ENCODE data around the gene ZNF280C. TPM values are rescaled to one million over a fixed set of nuclear protein-coding genes. Genes with fewer than 3 reads are reported as not detected.
A peak's percentile ranks its signal among the peaks of the same experiment; 100 is the strongest.

ZNF280C gene
- total RNA-seq, 1 experiment from 2014 or later: 29.6 TPM

GRCh38 chrX:130163398-130163797 lies 105.3 kb downstream of the ZNF280C start:
- H3K9me3 ChIP-seq (ENCODE audit: low read length): no peaks in the 10 kb centered on the region
- no peaks in the 10 kb centered on the region for H3K36me3 ChIP-seq (ENCODE audit: insufficient read depth, low read length)
- peaks cover 23% of the 10 kb centered on the region for H3K4me1 ChIP-seq (ENCODE audit: low read length)
- H3K9ac ChIP-seq (ENCODE audit: low read length): 0 out of 2 replicates have a peak overlapping the region, but pooled peaks have one; percentile 4
- H2AFZ ChIP-seq (ENCODE audit: low read length): no peak overlapping the region
- DNase-seq: no peak
- H3K4me2 ChIP-seq (ENCODE audit: low read depth, low read length, poor library complexity, severe bottlenecking): no peak overlapping the region
- no peaks in the 10 kb centered on the region for H3K9me2 ChIP-seq (replicated peaks; ENCODE audit: insufficient read depth, low read length)
- no peaks in the 10 kb centered on the region for H3K27me3 ChIP-seq (ENCODE audit: low read length)
- H4K20me1 ChIP-seq (ENCODE audit: insufficient read depth, low read depth, low read length): no peaks in the 10 kb centered on the region
- H3K79me2 ChIP-seq (ENCODE audit: low read length): peaks cover 69% of the 10 kb centered on the region
- no peak overlapping the region for H3K27ac ChIP-seq (ENCODE audit: low read length)
- H3K4me3 ChIP-seq (ENCODE audit: low read length): no peak overlapping the region; the same call in 1 of the 2 replicates

DNA sequence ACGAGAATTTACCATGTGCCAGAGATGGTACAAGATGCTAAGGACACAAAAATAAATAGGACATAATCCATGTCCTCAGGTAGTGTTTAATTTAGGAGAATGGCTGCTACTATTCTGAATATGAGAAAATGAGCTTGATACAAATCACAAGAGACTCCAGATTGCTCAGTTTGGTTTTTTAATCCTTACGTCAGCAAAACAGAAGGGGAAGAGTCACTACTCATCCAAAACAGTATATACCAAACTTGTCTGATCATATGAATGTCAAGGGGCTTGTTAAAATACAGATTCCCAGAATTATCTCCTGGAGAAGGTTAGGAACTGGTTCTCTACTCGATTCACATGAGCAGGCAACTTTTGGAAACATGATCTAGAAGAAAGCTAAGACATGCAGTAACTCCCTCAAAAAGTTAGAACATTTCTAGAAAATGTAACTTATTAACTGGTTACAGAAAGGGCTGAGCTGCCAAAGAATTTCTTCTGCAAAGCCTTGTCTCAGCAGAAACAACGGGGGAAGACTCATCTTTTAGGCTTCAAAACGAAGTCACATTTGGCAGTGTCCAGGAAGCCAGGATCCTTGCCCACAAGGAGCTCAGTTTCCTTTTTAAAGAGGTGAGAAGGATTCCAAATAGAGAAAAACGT lies 106.5 kb downstream of the ZNF280C start:
- Histone ChIP-seq H3K4me3 (ENCODE audit: low read length) (no peak overlapping the region), H3K9ac (ENCODE audit: low read length) (no peak overlapping the region), H3K9me3 (ENCODE audit: low read length) (no peaks in the 10 kb centered on the region), H3K4me1 (ENCODE audit: low read length) (peaks cover 19% of the 10 kb centered on the region), H3K79me2 (ENCODE audit: low read length) (peaks cover 72% of the 10 kb centered on the region), H3K9me2 (replicated peaks; ENCODE audit: insufficient read depth, low read length) (no peaks in the 10 kb centered on the region), H3K4me2 (ENCODE audit: low read depth, low read length, poor library complexity, severe bottlenecking) (no peak overlapping the region), H4K20me1 (ENCODE audit: insufficient read depth, low read depth, low read length) (no peaks in the 10 kb centered on the region), H2AFZ (ENCODE audit: low read length) (no peak overlapping the region), H3K36me3 (ENCODE audit: insufficient read depth, low read length) (no peaks in the 10 kb centered on the region), H3K27ac (ENCODE audit: low read length) (no peak overlapping the region), H3K27me3 (ENCODE audit: low read length) (no peaks in the 10 kb centered on the region)
- no peak for DNase-seq

DNA sequence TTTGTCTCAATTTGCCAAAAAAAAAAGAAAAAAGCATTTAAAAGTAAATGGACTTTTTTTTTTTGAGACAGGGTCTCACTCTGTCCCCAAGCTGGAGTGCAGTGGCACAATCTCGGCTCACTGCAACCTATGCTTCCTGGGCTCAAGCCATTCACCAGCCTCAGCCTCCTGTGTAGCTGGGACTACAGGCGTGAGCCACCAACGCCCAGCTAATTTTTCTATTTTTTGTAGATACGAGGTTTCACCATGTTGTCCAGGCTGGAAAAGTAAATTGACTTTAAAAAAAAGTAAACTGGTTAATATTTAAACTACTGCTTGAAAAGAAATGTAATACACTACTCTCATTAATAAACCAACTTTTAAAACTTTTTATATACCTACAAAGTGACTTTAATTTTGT lies 108.9 kb downstream of the ZNF280C start:
- H3K27ac ChIP-seq (ENCODE audit: low read length): no peak overlapping the region
- H3K4me3 ChIP-seq (ENCODE audit: low read length): no peak overlapping the region
- H3K4me1 ChIP-seq (ENCODE audit: low read length): peaks cover 16% of the 10 kb centered on the region
- peaks cover 3% of the 10 kb centered on the region; the same call in 1 of the 2 replicates for H3K36me3 ChIP-seq (ENCODE audit: insufficient read depth, low read length)
- no peak overlapping the region for H2AFZ ChIP-seq (ENCODE audit: low read length)
- no peaks in the 10 kb centered on the region for H3K9me3 ChIP-seq (ENCODE audit: low read length)
- H3K4me2 ChIP-seq (ENCODE audit: low read depth, low read length, poor library complexity, severe bottlenecking): no peak overlapping the region
- H3K9ac ChIP-seq (ENCODE audit: low read length): no peak overlapping the region
- no peaks in the 10 kb centered on the region for H4K20me1 ChIP-seq (ENCODE audit: insufficient read depth, low read depth, low read length)
- H3K27me3 ChIP-seq (ENCODE audit: low read length): no peaks in the 10 kb centered on the region
- H3K79me2 ChIP-seq (ENCODE audit: low read length): peaks cover 75% of the 10 kb centered on the region
- H3K9me2 ChIP-seq (replicated peaks; ENCODE audit: insufficient read depth, low read length): no peaks in the 10 kb centered on the region
- DNase-seq: no peak

GRCh38 chrX:130158311-130158710 lies 110.4 kb downstream of the ZNF280C start:
- Histone ChIP-seq H3K36me3 (ENCODE audit: insufficient read depth, low read length) (peaks cover 10% of the 10 kb centered on the region), H3K4me2 (ENCODE audit: low read depth, low read length, poor library complexity, severe bottlenecking) (no peak overlapping the region), H3K9ac (ENCODE audit: low read length) (no peak overlapping the region), H3K4me1 (ENCODE audit: low read length) (peaks cover 5% of the 10 kb centered on the region), H2AFZ (ENCODE audit: low read length) (no peak overlapping the region), H3K27me3 (ENCODE audit: low read length) (no peaks in the 10 kb centered on the region), H4K20me1 (ENCODE audit: insufficient read depth, low read depth, low read length) (no peaks in the 10 kb centered on the region), H3K9me3 (ENCODE audit: low read length) (no peaks in the 10 kb centered on the region), H3K9me2 (replicated peaks; ENCODE audit: insufficient read depth, low read length) (no peaks in the 10 kb centered on the region), H3K27ac (ENCODE audit: low read length) (no peak overlapping the region), H3K4me3 (ENCODE audit: low read length) (no peak overlapping the region), H3K79me2 (ENCODE audit: low read length) (peaks cover 67% of the 10 kb centered on the region)
- DNase-seq: no peak

GRCh38 chrX:130155564-130155963 lies 113.1 kb downstream of the ZNF280C start:
- H3K4me2 ChIP-seq (ENCODE audit: low read depth, low read length, poor library complexity, severe bottlenecking): no peak overlapping the region
- H3K9me2 ChIP-seq (replicated peaks; ENCODE audit: insufficient read depth, low read length): no peaks in the 10 kb centered on the region
- H3K4me1 ChIP-seq (ENCODE audit: low read length): peaks cover 3% of the 10 kb centered on the region
- H3K27ac ChIP-seq (ENCODE audit: low read length): no peak overlapping the region
- H3K4me3 ChIP-seq (ENCODE audit: low read length): no peak overlapping the region
- H2AFZ ChIP-seq (ENCODE audit: low read length): no peak overlapping the region
- peaks cover 43% of the 10 kb centered on the region for H3K79me2 ChIP-seq (ENCODE audit: low read length)
- no peak overlapping the region for H3K9ac ChIP-seq (ENCODE audit: low read length)
- H3K9me3 ChIP-seq (ENCODE audit: low read length): no peaks in the 10 kb centered on the region
- H3K27me3 ChIP-seq (ENCODE audit: low read length): no peaks in the 10 kb centered on the region
- no peak for DNase-seq
- H4K20me1 ChIP-seq (ENCODE audit: insufficient read depth, low read depth, low read length): no peaks in the 10 kb centered on the region
- H3K36me3 ChIP-seq (ENCODE audit: insufficient read depth, low read length): peaks cover 10% of the 10 kb centered on the region

Small RNA genes lying within 50 kb of the gene (small RNA-seq; reads per million reads assigned to genes)
- gene RNU6-1130P: not detected

Other genes with a start within 250 kb of the ZNF280C start
- gene ELF4, start 158.4 kb downstream of the ZNF280C start, total RNA-seq (2014; rRNA removed; shearing (Covaris generic); ENCODE audit: low replicate concordance): 29.1 and 31.7 TPM in 2 replicates
- gene AIFM1, start 103.1 kb downstream of the ZNF280C start, total RNA-seq (2014; rRNA removed; shearing (Covaris generic); ENCODE audit: low replicate concordance): 25.8 and 37.4 TPM in 2 replicates
- 10.3 and 25.8 TPM in 2 replicates for gene RAB33A, start 96.9 kb downstream of the ZNF280C start, total RNA-seq (2014; rRNA removed; shearing (Covaris generic); ENCODE audit: low replicate concordance)
- 18.3 and 20.8 TPM in 2 replicates for gene SLC25A14, start 71.0 kb upstream of the ZNF280C start, total RNA-seq (2014; rRNA removed; shearing (Covaris generic); ENCODE audit: low replicate concordance)
- not detected in 2 replicates for gene GPR119, start 116.8 kb upstream of the ZNF280C start, total RNA-seq (2014; rRNA removed; shearing (Covaris generic); ENCODE audit: low replicate concordance)
- 16.0 and 30.0 TPM in 2 replicates for gene RBMX2, start 133.1 kb upstream of the ZNF280C start, total RNA-seq (2014; rRNA removed; shearing (Covaris generic); ENCODE audit: low replicate concordance)